Neural progenitor cell (in vitro differentiated cells): ENCODE results near the gene PREX1. TPM values are rescaled to one million over a fixed set of nuclear protein-coding genes. Genes with fewer than 3 reads are reported as not detected.

Experiments used
- DNase-seq: peaks from one replicate; pipeline ENCODE4 v3.0.0-alpha.2; 2016; ENCODE audit warnings: low spot score
- H2AFZ ChIP-seq: fragments of 200-600 bp; sonication (generic); replicated peaks from 2 replicates; pipeline ENCODE4 v1.6.1; 2016; ENCODE audit warnings: antibody characterized with exemption
- H3F3A ChIP-seq: fragments of 200-600 bp; sonication (generic); 2 replicates; pipeline ENCODE4 v1.6.1; 2016; ENCODE audit warnings: antibody characterized with exemption, low read depth
- H3K27ac ChIP-seq: fragments of 200-600 bp; sonication (generic); 2 replicates; pipeline ENCODE4 v1.5.1; 2016; ENCODE audit warnings: mild to moderate bottlenecking
- H3K27me3 ChIP-seq: fragments of 200-600 bp; sonication (generic); 2 replicates; pipeline ENCODE4 v1.6.1; 2016; ENCODE audit warnings: mild to moderate bottlenecking, moderate library complexity
- H3K36me3 ChIP-seq: fragments of 200-600 bp; sonication (generic); 2 replicates; pipeline ENCODE4 v1.5.1; 2016
- H3K4me1 ChIP-seq: fragments of 200-600 bp; sonication (generic); 2 replicates; pipeline ENCODE4 v1.6.1; 2016; ENCODE audit warnings: mixed run types
- H3K4me2 ChIP-seq: fragments of 200-600 bp; sonication (generic); 2 replicates; pipeline ENCODE4 v1.6.1; 2016
- H3K4me3 ChIP-seq: fragments of 200-600 bp; sonication (generic); 2 replicates; pipeline ENCODE4 v1.5.1; 2016
- H3K79me2 ChIP-seq: fragments of 200-600 bp; sonication (generic); 2 replicates; pipeline ENCODE4 v1.6.1; 2016; ENCODE audit warnings: low read depth
- H3K9ac ChIP-seq: fragments of 200-600 bp; sonication (generic); 2 replicates; pipeline ENCODE4 v1.6.1; 2016
- H3K9me3 ChIP-seq: fragments of 200-600 bp; sonication (generic); 2 replicates; pipeline ENCODE4 v1.5.1; 2016; ENCODE audit warnings: low read depth
- H4K20me1 ChIP-seq: fragments of 200-600 bp; sonication (generic); 2 replicates; pipeline ENCODE4 v1.6.1; 2016; ENCODE audit warnings: low read depth
- H3K27ac Mint-ChIP-seq: 3 replicates; pipeline ENCODE4 v1.8.0; 2021; ENCODE audit warnings: mixed read lengths
- H3K27me3 Mint-ChIP-seq: 2 replicates; pipeline ENCODE4 v1.8.0; 2022; ENCODE audit warnings: low read depth, mild to moderate bottlenecking, inconsistent platforms, moderate library complexity, mixed read lengths; ENCODE audit not compliant: insufficient read depth
- H3K36me3 Mint-ChIP-seq: 3 replicates; pipeline ENCODE4 v1.8.0; 2021; ENCODE audit warnings: mixed read lengths
- H3K4me1 Mint-ChIP-seq: 3 replicates; pipeline ENCODE4 v1.8.0; 2021; ENCODE audit warnings: mixed read lengths
- H3K4me3 Mint-ChIP-seq: 3 replicates; pipeline ENCODE4 v1.8.0; 2021; ENCODE audit warnings: mild to moderate bottlenecking, moderate library complexity, mixed read lengths
- H3K9me3 Mint-ChIP-seq: 3 replicates; pipeline ENCODE4 v1.8.0; 2020; ENCODE audit warnings: mixed read lengths
- EZH2 ChIP-seq: fragments of 200-600 bp; sonication (generic); IDR thresholded peaks from 2 replicates; pipeline ENCODE4 v1.6.1; 2017; ENCODE audit warnings: antibody characterized with exemption, mild to moderate bottlenecking, moderate library complexity
- EZH2phosphoT487 ChIP-seq: fragments of 200-600 bp; sonication (generic); IDR thresholded peaks from 2 replicates; pipeline ENCODE4 v1.6.1; 2017; ENCODE audit warnings: antibody characterized with exemption
- total RNA-seq: library from RNA; depleted of rRNA; stranded (reverse); fragments of >200 nt; gene quantifications from 2 replicates; pipeline ENCODE4 v1.2.3, GENCODE V29; 2015; ENCODE audit warnings: low replicate concordance
- TF ChIP-seq, protein P1 (sequence below): fragments of 200-600 bp; sonication (generic); IDR thresholded peaks from 2 replicates; pipeline ENCODE4 v1.5.1; 2017; ENCODE audit warnings: antibody characterized with exemption, mild to moderate bottlenecking

The PREX1 gene
- total RNA-seq, 1 donor from 2014 or later: 4.5 TPM

DNA sequence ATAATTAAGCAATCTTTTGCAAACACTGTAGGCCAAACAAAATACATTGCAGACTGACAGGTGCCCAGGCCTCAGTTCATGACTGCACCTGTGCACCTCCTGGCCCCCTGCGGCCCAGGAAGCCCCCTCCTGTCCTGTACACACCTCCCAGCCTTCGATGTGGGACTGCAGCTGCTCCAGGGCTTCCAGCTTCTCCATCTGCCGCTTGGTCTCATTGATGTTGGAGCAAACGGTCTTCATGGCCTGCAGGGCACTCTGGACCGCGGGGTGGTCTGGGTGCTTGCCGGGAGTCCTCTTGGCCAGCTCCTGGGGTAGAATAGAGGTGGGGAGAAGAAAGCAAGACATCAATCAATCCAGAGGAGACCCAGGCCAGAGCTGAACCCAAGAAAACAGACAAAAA lies 119.7 kb downstream of the PREX1 start:
- Histone ChIP-seq H3K36me3 (no peaks in the 10 kb centered on the region), H3K4me2 (no peak overlapping the region), H3K4me3 (no peak overlapping the region), H3K27me3 (no peaks in the 10 kb centered on the region), H3K4me1 (no peaks in the 10 kb centered on the region), H3K9ac (no peak overlapping the region), H3F3A (no peaks in the 10 kb centered on the region), H3K79me2 (no peaks in the 10 kb centered on the region), H3K9me3 (no peaks in the 10 kb centered on the region), H3K27ac (no peak overlapping the region), H4K20me1 (no peaks in the 10 kb centered on the region), H2AFZ (no peak overlapping the region)
- H3K9me3 Mint-ChIP-seq: no peaks in the 10 kb centered on the region
- H3K4me3 Mint-ChIP-seq: no peak overlapping the region
- H3K27ac Mint-ChIP-seq: no peak overlapping the region
- no peak for TF ChIP-seq EZH2
- no peak for TF ChIP-seq EZH2phosphoT487
- TF ChIP-seq, protein P1, sequence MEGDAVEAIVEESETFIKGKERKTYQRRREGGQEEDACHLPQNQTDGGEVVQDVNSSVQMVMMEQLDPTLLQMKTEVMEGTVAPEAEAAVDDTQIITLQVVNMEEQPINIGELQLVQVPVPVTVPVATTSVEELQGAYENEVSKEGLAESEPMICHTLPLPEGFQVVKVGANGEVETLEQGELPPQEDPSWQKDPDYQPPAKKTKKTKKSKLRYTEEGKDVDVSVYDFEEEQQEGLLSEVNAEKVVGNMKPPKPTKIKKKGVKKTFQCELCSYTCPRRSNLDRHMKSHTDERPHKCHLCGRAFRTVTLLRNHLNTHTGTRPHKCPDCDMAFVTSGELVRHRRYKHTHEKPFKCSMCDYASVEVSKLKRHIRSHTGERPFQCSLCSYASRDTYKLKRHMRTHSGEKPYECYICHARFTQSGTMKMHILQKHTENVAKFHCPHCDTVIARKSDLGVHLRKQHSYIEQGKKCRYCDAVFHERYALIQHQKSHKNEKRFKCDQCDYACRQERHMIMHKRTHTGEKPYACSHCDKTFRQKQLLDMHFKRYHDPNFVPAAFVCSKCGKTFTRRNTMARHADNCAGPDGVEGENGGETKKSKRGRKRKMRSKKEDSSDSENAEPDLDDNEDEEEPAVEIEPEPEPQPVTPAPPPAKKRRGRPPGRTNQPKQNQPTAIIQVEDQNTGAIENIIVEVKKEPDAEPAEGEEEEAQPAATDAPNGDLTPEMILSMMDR: no peak
- peaks cover 3% of the 10 kb centered on the region for H3K4me1 Mint-ChIP-seq
- no peak for DNase-seq
- peaks cover 6% of the 10 kb centered on the region for H3K36me3 Mint-ChIP-seq
- no peaks in the 10 kb centered on the region for H3K27me3 Mint-ChIP-seq

DNA sequence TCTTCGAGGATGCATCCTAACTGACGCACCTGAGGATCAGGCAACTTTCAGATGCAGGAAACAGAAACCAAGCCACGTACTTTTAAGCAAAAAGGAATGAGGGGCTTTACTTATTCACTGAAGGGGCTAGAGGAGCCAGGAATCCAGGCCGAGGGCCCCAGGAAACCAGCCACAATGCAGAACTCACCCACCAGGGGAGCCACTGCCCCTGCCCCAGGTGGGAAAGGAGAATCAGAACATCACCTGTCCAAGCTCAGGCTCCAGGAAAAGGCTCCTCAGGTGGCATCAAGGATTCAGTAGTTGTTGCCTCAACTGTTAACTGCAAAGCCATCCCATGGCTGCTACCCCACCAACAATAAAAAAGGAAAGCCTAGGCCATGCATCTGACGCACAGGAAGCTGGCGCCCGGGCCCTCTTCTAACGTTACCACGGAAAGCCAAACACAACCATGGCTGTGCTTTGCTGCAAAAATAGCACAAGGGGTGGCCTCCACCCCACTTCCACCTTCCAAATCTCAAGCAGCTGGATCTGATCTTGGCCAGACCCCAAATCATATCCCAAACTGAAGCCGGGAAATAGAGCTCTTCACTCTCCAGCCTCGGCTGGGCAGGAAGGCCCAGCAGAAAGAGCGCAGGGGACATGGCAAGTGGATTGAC lies 121.0 kb downstream of the PREX1 start:
- TF ChIP-seq EZH2phosphoT487: no peak
- TF ChIP-seq, protein P1: no peak
- TF ChIP-seq EZH2: no peak
- H4K20me1 ChIP-seq: no peaks in the 10 kb centered on the region
- H3K9me3 ChIP-seq: no peaks in the 10 kb centered on the region
- DNase-seq: no peak
- Mint-ChIP-seq H3K36me3 (peaks cover 8% of the 10 kb centered on the region), H3K4me1 (no peaks in the 10 kb centered on the region), H3K27me3 (no peaks in the 10 kb centered on the region), H3K4me3 (no peak overlapping the region), H3K27ac (no peak overlapping the region), H3K9me3 (no peaks in the 10 kb centered on the region)
- H3K4me2 ChIP-seq: no peak overlapping the region
- no peaks in the 10 kb centered on the region for H3K27me3 ChIP-seq
- H3K4me3 ChIP-seq: no peak overlapping the region
- no peak overlapping the region for H3K27ac ChIP-seq
- no peaks in the 10 kb centered on the region for H3K4me1 ChIP-seq
- H3K79me2 ChIP-seq: no peaks in the 10 kb centered on the region
- no peaks in the 10 kb centered on the region for H3K36me3 ChIP-seq
- H3F3A ChIP-seq: no peaks in the 10 kb centered on the region
- H2AFZ ChIP-seq: no peak overlapping the region
- H3K9ac ChIP-seq: no peak overlapping the region

DNA sequence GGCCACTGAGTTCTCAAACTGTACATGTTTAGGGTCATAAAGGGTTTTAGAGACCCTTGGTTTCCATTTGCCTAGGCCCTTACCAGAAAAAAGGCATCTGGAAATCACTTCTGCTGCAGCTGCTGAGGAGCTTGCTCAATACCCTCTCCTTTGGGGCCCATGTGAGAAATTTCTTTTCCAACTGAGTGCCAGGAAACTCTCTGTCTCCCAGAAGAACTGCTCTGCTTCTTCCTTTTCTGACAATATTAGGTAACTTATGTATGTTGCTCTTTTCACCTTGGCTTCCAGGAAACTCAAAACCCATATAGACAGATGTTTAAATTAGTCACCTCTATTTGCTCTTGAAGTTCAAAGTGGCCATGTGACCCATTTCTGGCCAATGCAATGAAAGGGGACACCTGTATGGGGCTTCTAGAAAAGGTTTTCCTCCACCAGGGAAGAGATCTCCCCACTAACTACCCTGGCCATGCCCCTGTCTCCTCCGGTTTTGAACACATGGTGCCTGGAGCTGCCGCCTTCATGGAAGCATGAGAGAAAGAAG lies 121.6 kb downstream of the PREX1 start:
- DNase-seq: no peak
- no peak overlapping the region for H3K27ac Mint-ChIP-seq
- H3K9ac ChIP-seq: no peak overlapping the region
- no peaks in the 10 kb centered on the region for H3K36me3 ChIP-seq
- no peaks in the 10 kb centered on the region for H3K27me3 ChIP-seq
- H3K9me3 Mint-ChIP-seq: no peaks in the 10 kb centered on the region
- H3K36me3 Mint-ChIP-seq: peaks cover 12% of the 10 kb centered on the region
- H3K4me3 Mint-ChIP-seq: no peak overlapping the region
- no peaks in the 10 kb centered on the region for H3K4me1 ChIP-seq
- no peaks in the 10 kb centered on the region for H4K20me1 ChIP-seq
- H3K27me3 Mint-ChIP-seq: no peaks in the 10 kb centered on the region
- H3F3A ChIP-seq: no peaks in the 10 kb centered on the region
- no peak overlapping the region for H3K27ac ChIP-seq
- no peaks in the 10 kb centered on the region for H3K4me1 Mint-ChIP-seq
- no peak overlapping the region for H2AFZ ChIP-seq
- TF ChIP-seq EZH2 (no peak), EZH2phosphoT487 (no peak)
- TF ChIP-seq, protein P1: no peak
- no peaks in the 10 kb centered on the region for H3K9me3 ChIP-seq
- H3K4me3 ChIP-seq: no peak overlapping the region
- no peak overlapping the region for H3K4me2 ChIP-seq
- H3K79me2 ChIP-seq: no peaks in the 10 kb centered on the region
